Glutamatergic neuron (in vitro differentiated cells): ENCODE measurements around the gene CLEC4G. TPM values are rescaled to one million over a fixed set of nuclear protein-coding genes. Genes with fewer than 3 reads are reported as not detected.

Experiments
- DNase-seq: peaks from one replicate; pipeline ENCODE4 v3.0.0; 2022
- H3K27ac Mint-ChIP-seq: one replicate; pipeline ENCODE4 v1.8.0; 2020; ENCODE audit warnings: mild to moderate bottlenecking, mixed read lengths, inconsistent platforms; ENCODE audit not compliant: unreplicated experiment
- H3K27me3 Mint-ChIP-seq: one replicate; pipeline ENCODE4 v1.8.0; 2020; ENCODE audit warnings: mild to moderate bottlenecking, moderate library complexity, mixed read lengths, inconsistent platforms; ENCODE audit not compliant: unreplicated experiment
- H3K36me3 Mint-ChIP-seq: one replicate; pipeline ENCODE4 v1.8.0; 2020; ENCODE audit warnings: mild to moderate bottlenecking, mixed read lengths, inconsistent platforms; ENCODE audit not compliant: unreplicated experiment
- H3K4me1 Mint-ChIP-seq: one replicate; pipeline ENCODE4 v1.8.0; 2020; ENCODE audit warnings: mild to moderate bottlenecking, low read depth, mixed read lengths, inconsistent platforms; ENCODE audit not compliant: unreplicated experiment
- H3K4me3 Mint-ChIP-seq: one replicate; pipeline ENCODE4 v1.8.0; 2020; ENCODE audit warnings: mild to moderate bottlenecking, mixed read lengths, inconsistent platforms; ENCODE audit not compliant: unreplicated experiment
- H3K9me3 Mint-ChIP-seq: one replicate; pipeline ENCODE4 v1.8.0; 2020; ENCODE audit warnings: mild to moderate bottlenecking, moderate library complexity, mixed read lengths, inconsistent platforms; ENCODE audit not compliant: unreplicated experiment
- total RNA-seq: library from RNA; stranded (reverse); fragmentation: NEBNext Ultra II Directional; extraction: Animal tissue kit (Norgen Biotek cat#: 25700); gene quantifications from one replicate; pipeline ENCODE4 v1.2.1, GENCODE V29; 2021; ENCODE audit not compliant: unreplicated experiment
- TF ChIP-seq, protein P1 (sequence below): fragments of 200-600 bp; sonication (generic); IDR thresholded peaks from one replicate; pipeline ENCODE4 v1.5.0; 2021; ENCODE audit not compliant: partially characterized antibody, unreplicated experiment

Gene CLEC4G
- total RNA-seq, 1 donor from 2014 or later = 14.8 TPM

- Mint-ChIP-seq H3K4me1 (no peaks in the 10 kb centered on the region), H3K9me3 (peaks cover 7% of the 10 kb centered on the region), H3K4me3 (no peak overlapping the region), H3K27me3 (peaks cover 7% of the 10 kb centered on the region), H3K36me3 (no peaks in the 10 kb centered on the region), H3K27ac (no peak overlapping the region)
- no peak for DNase-seq
- TF ChIP-seq, protein P1, sequence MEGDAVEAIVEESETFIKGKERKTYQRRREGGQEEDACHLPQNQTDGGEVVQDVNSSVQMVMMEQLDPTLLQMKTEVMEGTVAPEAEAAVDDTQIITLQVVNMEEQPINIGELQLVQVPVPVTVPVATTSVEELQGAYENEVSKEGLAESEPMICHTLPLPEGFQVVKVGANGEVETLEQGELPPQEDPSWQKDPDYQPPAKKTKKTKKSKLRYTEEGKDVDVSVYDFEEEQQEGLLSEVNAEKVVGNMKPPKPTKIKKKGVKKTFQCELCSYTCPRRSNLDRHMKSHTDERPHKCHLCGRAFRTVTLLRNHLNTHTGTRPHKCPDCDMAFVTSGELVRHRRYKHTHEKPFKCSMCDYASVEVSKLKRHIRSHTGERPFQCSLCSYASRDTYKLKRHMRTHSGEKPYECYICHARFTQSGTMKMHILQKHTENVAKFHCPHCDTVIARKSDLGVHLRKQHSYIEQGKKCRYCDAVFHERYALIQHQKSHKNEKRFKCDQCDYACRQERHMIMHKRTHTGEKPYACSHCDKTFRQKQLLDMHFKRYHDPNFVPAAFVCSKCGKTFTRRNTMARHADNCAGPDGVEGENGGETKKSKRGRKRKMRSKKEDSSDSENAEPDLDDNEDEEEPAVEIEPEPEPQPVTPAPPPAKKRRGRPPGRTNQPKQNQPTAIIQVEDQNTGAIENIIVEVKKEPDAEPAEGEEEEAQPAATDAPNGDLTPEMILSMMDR = no peak
These were observed 26.3 kb downstream of the CLEC4G start for GRCh38 chr19:7705387-7706187.

GRCh38 chr19:7704280-7705060 is 27.4 kb downstream of the CLEC4G start:
- H3K4me1 Mint-ChIP-seq = no peaks in the 10 kb centered on the region
- peaks cover 7% of the 10 kb centered on the region for H3K9me3 Mint-ChIP-seq
- H3K27ac Mint-ChIP-seq = no peak overlapping the region
- peaks cover 7% of the 10 kb centered on the region for H3K27me3 Mint-ChIP-seq
- TF ChIP-seq, protein P1 = no peak
- H3K4me3 Mint-ChIP-seq = no peak overlapping the region
- DNase-seq = no peak
- no peaks in the 10 kb centered on the region for H3K36me3 Mint-ChIP-seq

- TF ChIP-seq, protein P1 = no peak
- no peak for DNase-seq
- no peaks in the 10 kb centered on the region for H3K4me1 Mint-ChIP-seq
- no peak overlapping the region for H3K27ac Mint-ChIP-seq
- peaks cover 6% of the 10 kb centered on the region for H3K27me3 Mint-ChIP-seq
- peaks cover 4% of the 10 kb centered on the region for H3K9me3 Mint-ChIP-seq
- H3K36me3 Mint-ChIP-seq = no peaks in the 10 kb centered on the region
- H3K4me3 Mint-ChIP-seq = no peak overlapping the region
These were observed 28.6 kb downstream of the CLEC4G start for GRCh38 chr19:7703332-7703731.

GRCh38 chr19:7701654-7702457 is 30.1 kb downstream of the CLEC4G start, which contains the start of gene FCER2:
TSS of gene FCER2 (minus strand) at chr19:7702131. CDS start at chr19:7699760, 2,371 bp downstream.
- Mint-ChIP-seq H3K27ac (no peak within 1 kb of the TSS), H3K4me1 (no peaks in the 10 kb centered on the region), H3K4me3 (no peak within 1 kb of the TSS), H3K36me3 (no peaks in the 10 kb centered on the region), H3K9me3 (peaks cover 3% of the 10 kb centered on the region), H3K27me3 (peaks cover 6% of the 10 kb centered on the region)
- DNase-seq = no peak
- TF ChIP-seq, protein P1 = no peak
